Smooth muscle cell of the brain vasculature (primary cell): ENCODE measurements around the gene ZBTB7C.

Experiments used
- DNase-seq: peaks from one replicate; pipeline ENCODE4 v3.0.0-alpha.2; 2012; ENCODE audit warnings: low read depth, low spot score

The ZBTB7C gene

GRCh38 chr18:48218285-48219022 is 190.7 kb downstream of the ZBTB7C start:
- no peak for DNase-seq

- no peak for DNase-seq
These were observed 191.6 kb downstream of the ZBTB7C start for GRCh38 chr18:48217258-48218250.

- DNase-seq: no peak
These were observed 192.4 kb downstream of the ZBTB7C start for GRCh38 chr18:48216639-48217257.

- no peak for DNase-seq
These were observed 193.1 kb downstream of the ZBTB7C start for GRCh38 chr18:48215876-48216638.

GRCh38 chr18:48213791-48214190 is 195.4 kb downstream of the ZBTB7C start:
- DNase-seq: no peak

- DNase-seq: no peak
These were observed 200.6 kb downstream of the ZBTB7C start for GRCh38 chr18:48208432-48209140.

- no peak for DNase-seq
These were observed 201.4 kb downstream of the ZBTB7C start for GRCh38 chr18:48207733-48208132.

GRCh38 chr18:48206887-48207286 is 202.3 kb downstream of the ZBTB7C start:
- DNase-seq: no peak

GRCh38 chr18:48203961-48204666 is 205.1 kb downstream of the ZBTB7C start:
- DNase-seq: no peak

GRCh38 chr18:48203288-48203945 is 205.8 kb downstream of the ZBTB7C start:
- no peak for DNase-seq

- no peak for DNase-seq
These were observed 206.6 kb downstream of the ZBTB7C start for GRCh38 chr18:48202350-48203260.

GRCh38 chr18:48202006-48202348 is 207.2 kb downstream of the ZBTB7C start:
- no peak for DNase-seq

GRCh38 chr18:48201337-48202005 is 207.7 kb downstream of the ZBTB7C start:
- no peak for DNase-seq

- no peak for DNase-seq
These were observed 208.4 kb downstream of the ZBTB7C start for GRCh38 chr18:48200631-48201336.

GRCh38 chr18:48199399-48199798 is 209.8 kb downstream of the ZBTB7C start:
- DNase-seq: no peak

GRCh38 chr18:48197819-48198218 is 211.4 kb downstream of the ZBTB7C start:
- no peak for DNase-seq

- DNase-seq: no peak
These were observed 213.4 kb downstream of the ZBTB7C start for GRCh38 chr18:48195787-48196186.
